GM12878 (cell line): Measurements from ENCODE around the gene ZDHHC21. TPM values are rescaled to one million over a fixed set of nuclear protein-coding genes. Genes with fewer than 3 reads are reported as not detected.

ENCODE experiments used
- ATAC-seq: fragments of 200-7000 bp; cut with Tn5 transposase; 3 replicates; pipeline ENCODE4 v1.9.1; 2020; ENCODE audit warnings: mild to moderate bottlenecking, moderate library complexity
- BruUV-seq: library from RNA; stranded (reverse); fragments of 400-500 nt; replicated peaks from 2 replicates; lab custom pipeline; 2021; lab: Mats Ljungman, UMichigan
- CTCF ChIA-PET: fragments of 300-600 bp; sonication (Branson Sonifier 250); formaldehyde crosslinking; extraction: SDS; loops from one replicate; lab custom pipeline; 2021; ENCODE audit warnings: inconsistent platforms; lab: Yijun Ruan, JAX
- POLR2A ChIA-PET: fragments of 350-600 bp; formaldehyde crosslinking; extraction: SDS; loops from one replicate; lab custom pipeline; 2021; ENCODE audit warnings: inconsistent platforms; lab: Charles Lee
- RAD21 ChIA-PET: fragments of 300-600 bp; sonication (Branson Sonifier 250); formaldehyde crosslinking; loops from one replicate; lab custom pipeline; 2023; ENCODE audit warnings: antibody characterized with exemption; ENCODE audit not compliant: unreplicated experiment; lab: Charles Lee
- SMC1A ChIA-PET: fragments of 300-600 bp; sonication (Branson Sonifier 250); formaldehyde crosslinking; loops from one replicate; lab custom pipeline; 2023; ENCODE audit not compliant: unreplicated experiment, uncharacterized antibody; lab: Charles Lee
- DNase-seq: peaks from one replicate; pipeline ENCODE4 v3.0.0-alpha.2; 2011; ENCODE audit warnings: low read depth, low spot score
- FAIRE-seq: peaks from 3 replicates; lab custom pipeline; 2011; peaks lifted over from hg19 to GRCh38; lab: Jason Lieb, UNC
- H2AFZ ChIP-seq: 2 replicates; pipeline ENCODE4 v1.6.0; 2011; ENCODE audit warnings: low read depth, low read length, control low read depth; ENCODE audit not compliant: control insufficient read depth
- H3K27ac ChIP-seq: 2 replicates; pipeline ENCODE4 v1.5.1; 2011; ENCODE audit warnings: control low read depth; ENCODE audit not compliant: control insufficient read depth, insufficient read depth
- H3K27me3 ChIP-seq, 2 experiments: replicated peaks in 1 of 2; 2 replicates each; pipeline versions ENCODE4 v1.6.0 to v1.6.1; 2011; ENCODE audit warnings: low read length in 1 of 2; ENCODE audit not compliant: control insufficient read depth in 2 of 2, insufficient read depth in 2 of 2
- H3K36me3 ChIP-seq, 2 experiments: 2 replicates each; pipeline ENCODE4 v1.5.1; 2011; ENCODE audit warnings: low read length in 1 of 2; ENCODE audit not compliant: control insufficient read depth in 2 of 2, insufficient read depth in 2 of 2
- H3K4me1 ChIP-seq: 2 replicates; pipeline ENCODE4 v1.6.1; 2011; ENCODE audit warnings: mild to moderate bottlenecking, low read length, moderate library complexity, mixed read lengths; ENCODE audit not compliant: control insufficient read depth, insufficient read depth
- H3K4me2 ChIP-seq: 2 replicates; pipeline ENCODE4 v1.6.0; 2011; ENCODE audit warnings: control low read depth; ENCODE audit not compliant: control insufficient read depth, insufficient read depth
- H3K4me3 ChIP-seq: fragments of 200-600 bp; sonication (generic); 2 replicates; pipeline ENCODE4 v1.5.1; 2016
- H3K79me2 ChIP-seq: 2 replicates; pipeline ENCODE4 v1.6.0; 2011; ENCODE audit warnings: low read length; ENCODE audit not compliant: control insufficient read depth, insufficient read depth
- H3K9ac ChIP-seq: 2 replicates; pipeline ENCODE4 v1.8.0; 2011; ENCODE audit warnings: low read length, control low read depth, mixed read lengths; ENCODE audit not compliant: control insufficient read depth, insufficient read depth
- H3K9me3 ChIP-seq: replicated peaks from 3 replicates; pipeline ENCODE4 v1.5.1; 2011; ENCODE audit warnings: mild to moderate bottlenecking, low read length; ENCODE audit not compliant: control insufficient read depth, insufficient read depth
- H4K20me1 ChIP-seq: 2 replicates; pipeline ENCODE4 v1.6.0; 2011; ENCODE audit not compliant: control insufficient read depth, insufficient read depth
- CBX5 ChIP-seq: sonication (generic); IDR thresholded peaks from 2 replicates; pipeline ENCODE4 v1.6.1; 2016; ENCODE audit warnings: low read depth, moderate library complexity, mild to moderate bottlenecking, inconsistent platforms
- CEBPB ChIP-seq, 2 experiments: fragments of 150-350 bp in 1 of 2; IDR thresholded peaks; 2 replicates each; pipeline ENCODE4 v1.6.1; 2012 to 2014; ENCODE audit warnings: low read depth in 2 of 2, low read length in 2 of 2, borderline replicate concordance in 1 of 2, inconsistent platforms in 1 of 2
- DPF2 ChIP-seq: fragments of 450-650 bp; IDR thresholded peaks from 2 replicates; pipeline ENCODE4 v1.6.1; 2017; ENCODE audit warnings: mild to moderate bottlenecking
- EZH2 ChIP-seq: IDR thresholded peaks from 2 replicates; pipeline ENCODE4 v1.6.1; 2012; ENCODE audit warnings: low read depth, mild to moderate bottlenecking, control low read depth, inconsistent platforms, low read length, borderline replicate concordance; ENCODE audit not compliant: control insufficient read depth
- FOXM1 ChIP-seq: IDR thresholded peaks from 2 replicates; pipeline ENCODE4 v1.6.1; 2012; ENCODE audit warnings: low read depth, mild to moderate bottlenecking, inconsistent platforms, low read length, moderate library complexity
- NFYB ChIP-seq: IDR thresholded peaks from 2 replicates; pipeline ENCODE4 v1.6.1; 2011; ENCODE audit warnings: low read depth, mild to moderate bottlenecking, low read length, improper control_type of control experiment, moderate library complexity; ENCODE audit not compliant: insufficient read depth
- SMARCA5 ChIP-seq: fragments of 450-650 bp; IDR thresholded peaks from 2 replicates; pipeline ENCODE4 v1.6.1; 2017; ENCODE audit warnings: mild to moderate bottlenecking
- USF1 ChIP-seq: IDR thresholded peaks from 2 replicates; pipeline ENCODE4 v1.6.1; 2011; ENCODE audit warnings: borderline replicate concordance, low read depth, mild to moderate bottlenecking, moderate library complexity, mixed read lengths, low read length; ENCODE audit not compliant: insufficient read depth; ENCODE audit errors: extremely low read length
- ZBTB4 ChIP-seq: fragments of 450-650 bp; formaldehyde crosslinking; IDR thresholded peaks from 2 replicates; pipeline ENCODE4 v1.4.0; 2022; ENCODE audit warnings: mild to moderate bottlenecking, moderate library complexity
- ZNF217 ChIP-seq: fragments of 450-650 bp; IDR thresholded peaks from 2 replicates; pipeline ENCODE4 v1.6.1; 2017; ENCODE audit warnings: antibody characterized with exemption, mild to moderate bottlenecking
- ZSCAN29 ChIP-seq: fragments of 450-650 bp; IDR thresholded peaks from 2 replicates; pipeline ENCODE4 v1.6.1; 2017; ENCODE audit warnings: mild to moderate bottlenecking, moderate library complexity
- WGBS: methylation state at CpG from one replicate; pipeline ENCODE4 v1.1.6; 2016; ENCODE audit warnings: low lambda C conversion rate; ENCODE audit not compliant: insufficient replicate concordance, insufficient coverage; ENCODE audit errors: missing lambda C conversion rate; 5-methylcytosine and 5-hydroxymethylcytosine counted together
- in situ Hi-C: fragments of 300-500 bp; cut with MboI; formaldehyde crosslinking; loops from 9 replicates; pipeline ENCODE4 v1.14.3; 2018; ENCODE audit warnings: mixed read lengths
- intact Hi-C: fragments of 100-400 bp; cut with micrococcal nuclease; formaldehyde crosslinking; loops from one replicate; pipeline ENCODE4 v1.14.2; 2022; ENCODE audit not compliant: unreplicated experiment
- polyA plus RNA-seq, 11 experiments: library from polyadenylated mRNA; depleted of rRNA in 4 of 11; unstranded in 6 of 11; stranded (reverse) in 5 of 11; fragments of >200 nt; fragmentation: Nextera tagmentation in 4 of 11; fragmentation: Illumina TruSeq in 1 of 11; extraction: Ambion mirVana in 4 of 11; extraction: Trizol in 1 of 11; gene quantifications; 1 replicate in 1 of 11; 2 replicates in 10 of 11; pipeline versions ENCODE4 v1.2.1 to v1.2.3, GENCODE V29; 2011 to 2016; ENCODE audit warnings: inconsistent platforms in 2 of 11, missing spikeins in 2 of 11, low read depth in 1 of 11
- total RNA-seq, 4 experiments: library from RNA; depleted of rRNA in 3 of 4; stranded (reverse); fragments of >200 nt in 3 of 4; fragmentation: Illumina TruSeq in 1 of 4; extraction: Trizol in 1 of 4; gene quantifications; 2 replicates each; pipeline versions ENCODE4 v1.2.1 to v1.2.3, GENCODE V29; 2013 to 2021
- TF ChIP-seq, protein P1 (sequence below): IDR thresholded peaks from 2 replicates; pipeline ENCODE4 v1.6.1; 2012; ENCODE audit warnings: low read depth, low read length, improper control_type of control experiment
- TF ChIP-seq, protein P2 (sequence below): IDR thresholded peaks from 2 replicates; pipeline ENCODE4 v1.6.1; 2011; ENCODE audit warnings: mild to moderate bottlenecking, low read depth, low read length, moderate library complexity; ENCODE audit not compliant: insufficient replicate concordance

The ZDHHC21 gene
- total and polyA plus RNA-seq, 10 of the 15 experiments (the other 5 are each of a cell fraction or from before 2014, with no cell fraction given), result 2.6 to 14.6 (median 9.1) TPM

- no peak for TF ChIP-seq ZBTB4 (CRISPR knock-in tag)
- no peak for TF ChIP-seq CEBPB (IDR thresholded peaks at IDR 0.05; ENCODE audit: borderline replicate concordance in 1 of 2, low read depth in 2 of 2, low read length in 2 of 2)
These were observed 95.9 kb downstream of the ZDHHC21 start (continued) for GRCh38 chr9:14597171-14597799.

DNA sequence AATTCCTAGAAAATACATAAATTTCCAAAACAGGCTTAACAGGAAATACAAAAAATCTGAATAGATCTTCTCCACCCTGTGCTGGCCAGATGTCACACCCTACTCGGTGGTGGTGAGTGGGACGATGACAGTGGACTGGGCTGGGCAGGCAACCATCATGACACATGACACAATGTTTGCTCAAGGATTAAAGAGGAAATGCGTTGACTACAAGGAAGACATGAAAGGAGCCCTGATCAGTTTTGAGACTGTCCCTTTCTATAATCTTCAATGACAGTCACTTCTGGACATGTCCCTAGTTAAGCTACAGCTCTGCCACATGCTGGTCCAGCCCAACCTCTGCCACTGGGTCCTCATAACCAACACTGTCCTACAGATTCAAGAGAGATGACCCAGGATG, 99.8 kb downstream of the ZDHHC21 start:
- ATAC-seq, result no peak
- ChIA-PET SMC1A (interaction anchor here (0.9 kb wide), 1 partner anchor 45 kb away, joined by 3 read pairs; no protein-coding TSS in a partner anchor), CTCF (interaction anchor here (0.9 to 1.3 kb wide), 2 partner anchors 21 to 173 kb away, joined by 3 read pairs; no protein-coding TSS in a partner anchor), POLR2A (no interaction called here), RAD21 (no interaction called here)
- H3K4me3 ChIP-seq, result no peak overlapping the region
- no peaks in the 10 kb centered on the region for H3K79me2 ChIP-seq
- no peaks in the 10 kb centered on the region for H3K27me3 ChIP-seq
- H2AFZ ChIP-seq, result no peak overlapping the region
- intact Hi-C loops (no loop called here), in situ Hi-C loops (no loop called here)
- H3K9me3 ChIP-seq, result no peaks in the 10 kb centered on the region; the same call in 2 of the 3 replicates
- no peak overlapping the region for H3K27ac ChIP-seq
- TF ChIP-seq USF1 (no peak), NFYB (no peak), FOXM1 (no peak), ZNF217 (no peak), ZSCAN29 (no peak), EZH2 (no peak), CBX5 (no peak), SMARCA5 (no peak), DPF2 (no peak)
- TF ChIP-seq, protein P1, sequence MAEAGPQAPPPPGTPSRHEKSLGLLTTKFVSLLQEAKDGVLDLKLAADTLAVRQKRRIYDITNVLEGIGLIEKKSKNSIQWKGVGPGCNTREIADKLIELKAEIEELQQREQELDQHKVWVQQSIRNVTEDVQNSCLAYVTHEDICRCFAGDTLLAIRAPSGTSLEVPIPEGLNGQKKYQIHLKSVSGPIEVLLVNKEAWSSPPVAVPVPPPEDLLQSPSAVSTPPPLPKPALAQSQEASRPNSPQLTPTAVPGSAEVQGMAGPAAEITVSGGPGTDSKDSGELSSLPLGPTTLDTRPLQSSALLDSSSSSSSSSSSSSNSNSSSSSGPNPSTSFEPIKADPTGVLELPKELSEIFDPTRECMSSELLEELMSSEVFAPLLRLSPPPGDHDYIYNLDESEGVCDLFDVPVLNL, result no peak
- TF ChIP-seq, protein P2, sequence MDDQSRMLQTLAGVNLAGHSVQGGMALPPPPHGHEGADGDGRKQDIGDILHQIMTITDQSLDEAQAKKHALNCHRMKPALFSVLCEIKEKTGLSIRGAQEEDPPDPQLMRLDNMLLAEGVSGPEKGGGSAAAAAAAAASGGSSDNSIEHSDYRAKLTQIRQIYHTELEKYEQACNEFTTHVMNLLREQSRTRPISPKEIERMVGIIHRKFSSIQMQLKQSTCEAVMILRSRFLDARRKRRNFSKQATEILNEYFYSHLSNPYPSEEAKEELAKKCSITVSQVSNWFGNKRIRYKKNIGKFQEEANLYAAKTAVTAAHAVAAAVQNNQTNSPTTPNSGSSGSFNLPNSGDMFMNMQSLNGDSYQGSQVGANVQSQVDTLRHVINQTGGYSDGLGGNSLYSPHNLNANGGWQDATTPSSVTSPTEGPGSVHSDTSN, result no peak
- DNase-seq, result no peak
- no peaks in the 10 kb centered on the region for H3K36me3 ChIP-seq
- FAIRE-seq, result no peak
- no peak overlapping the region for H3K9ac ChIP-seq
- WGBS, result 100% methylated on average over 3 of the region's 3 CpGs
- no TSS peak for BruUV-seq
- H3K4me1 ChIP-seq, result no peaks in the 10 kb centered on the region
- no peak overlapping the region for H3K4me2 ChIP-seq
- no peaks in the 10 kb centered on the region for H4K20me1 ChIP-seq
